Caco-2 (cell line): Measurements from ENCODE around the gene GRIN2A. TPM values are rescaled to one million over a fixed set of nuclear protein-coding genes. Genes with fewer than 3 reads are reported as not detected.

Experiments
- BruUV-seq: library from RNA; stranded (reverse); fragments of 400-500 nt; replicated peaks from 2 replicates; lab custom pipeline; 2021; lab: Mats Ljungman, UMichigan
- CTCF ChIA-PET: fragments of 300-600 bp; sonication (Branson Sonifier 250); formaldehyde crosslinking; loops from one replicate; lab custom pipeline; 2022; ENCODE audit warnings: antibody characterized with exemption; lab: Charles Lee
- POLR2A ChIA-PET: fragments of 300-600 bp; sonication (Branson Sonifier 250); formaldehyde crosslinking; loops from one replicate; lab custom pipeline; 2022; ENCODE audit warnings: antibody characterized with exemption; lab: Charles Lee
- DNase-seq, 2 experiments: peaks; one replicate each; pipeline versions ENCODE4 v3.0.0 to v3.0.0-alpha.2; 2020 to 2022
- H3K27me3 ChIP-seq: replicated peaks from 2 replicates; pipeline ENCODE4 v1.6.0; 2011; ENCODE audit warnings: low read length; ENCODE audit not compliant: control insufficient read depth, insufficient read depth
- H3K36me3 ChIP-seq: 2 replicates; pipeline ENCODE4 v1.5.1; 2011; ENCODE audit warnings: low read length; ENCODE audit not compliant: control insufficient read depth, insufficient read depth
- H3K4me1 ChIP-seq: fragments of 250-450 bp; sonication (Bioruptor Pico); 2 replicates; pipeline ENCODE4 v1.5.1; 2020; ENCODE audit warnings: mild to moderate bottlenecking
- H3K4me3 ChIP-seq: 2 replicates; pipeline ENCODE4 v1.5.1; 2011; ENCODE audit warnings: low read depth, mild to moderate bottlenecking, control low read depth, low read length
- H3K9me3 ChIP-seq: fragments of 250-450 bp; sonication (Bioruptor Pico); 2 replicates; pipeline ENCODE4 v1.5.1; 2020; ENCODE audit warnings: mild to moderate bottlenecking, moderate library complexity
- H3K27ac Mint-ChIP-seq: one replicate; pipeline ENCODE4 v1.8.0; 2022; ENCODE audit warnings: mixed read lengths; ENCODE audit not compliant: unreplicated experiment
- H3K27me3 Mint-ChIP-seq: one replicate; pipeline ENCODE4 v1.8.0; 2022; ENCODE audit warnings: mixed read lengths; ENCODE audit not compliant: insufficient read depth, unreplicated experiment
- H3K36me3 Mint-ChIP-seq: one replicate; pipeline ENCODE4 v1.8.0; 2022; ENCODE audit warnings: mild to moderate bottlenecking, mixed read lengths; ENCODE audit not compliant: insufficient read depth, unreplicated experiment
- H3K4me1 Mint-ChIP-seq: one replicate; pipeline ENCODE4 v1.8.0; 2022; ENCODE audit warnings: low read depth, mixed read lengths; ENCODE audit not compliant: unreplicated experiment
- H3K4me3 Mint-ChIP-seq: one replicate; pipeline ENCODE4 v1.8.0; 2022; ENCODE audit warnings: mild to moderate bottlenecking, moderate library complexity, mixed read lengths; ENCODE audit not compliant: unreplicated experiment
- H3K9me3 Mint-ChIP-seq: one replicate; pipeline ENCODE4 v1.8.0; 2022; ENCODE audit warnings: mixed read lengths; ENCODE audit not compliant: unreplicated experiment
- intact Hi-C: fragments of 100-400 bp; cut with micrococcal nuclease; formaldehyde crosslinking; loops from one replicate; pipeline ENCODE4 v1.10.0; 2022; ENCODE audit not compliant: unreplicated experiment
- total RNA-seq: library from RNA; stranded (reverse); gene quantifications from 2 replicates; pipeline ENCODE4 v1.2.3, GENCODE V29; 2022
- TF ChIP-seq, protein P1 (sequence below), 2 experiments: fragments of 200-600 bp in 1 of 2; IDR thresholded peaks; 1 replicate in 1 of 2; 2 replicates in 1 of 2; pipeline versions ENCODE4 v1.5.1 to v1.8.0; 2011 to 2022; ENCODE audit warnings: antibody characterized with exemption in 1 of 2, control low read depth in 1 of 2, inconsistent platforms in 1 of 2, low read depth in 1 of 2, low read length in 1 of 2, mild to moderate bottlenecking in 1 of 2, moderate library complexity in 1 of 2; ENCODE audit not compliant: insufficient read depth in 1 of 2, severe bottlenecking in 1 of 2, unreplicated experiment in 1 of 2

The GRIN2A gene
- total RNA-seq, 1 experiment from 2014 or later = 0.54 TPM

DNA sequence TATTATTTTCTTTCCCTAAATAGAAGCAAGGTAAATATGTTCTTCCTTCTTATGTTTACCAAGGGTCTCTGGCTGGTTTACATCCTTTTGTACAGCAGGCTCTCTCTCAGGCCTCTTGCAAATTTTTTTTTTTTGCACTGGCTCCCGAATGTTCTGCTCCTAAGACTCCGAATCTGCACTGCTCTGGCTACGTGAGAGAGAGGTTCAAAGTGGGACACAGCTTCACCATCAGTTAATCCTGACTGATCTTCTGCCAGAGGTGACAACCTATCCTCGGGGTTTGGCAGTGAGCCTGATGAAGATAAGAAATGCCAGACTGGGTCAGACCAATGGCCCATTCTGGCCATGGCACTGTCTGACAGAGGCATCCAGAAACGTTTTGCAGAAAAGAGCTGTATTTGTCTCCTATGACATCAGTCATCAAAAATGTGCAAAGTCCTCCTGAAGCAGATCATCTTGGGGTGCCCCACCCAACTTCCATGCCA is 136.9 kb downstream of the GRIN2A start:
- Histone ChIP-seq H3K27me3 (no peaks in the 10 kb centered on the region), H3K9me3 (no peaks in the 10 kb centered on the region), H3K4me3 (no peak overlapping the region), H3K4me1 (no peaks in the 10 kb centered on the region), H3K36me3 (no peaks in the 10 kb centered on the region)
- H3K9me3 Mint-ChIP-seq = no peaks in the 10 kb centered on the region
- ChIA-PET POLR2A (no interaction called here), CTCF (no interaction called here)
- peaks cover 3% of the 10 kb centered on the region for H3K27me3 Mint-ChIP-seq
- intact Hi-C loops = no loop called here
- no TSS peak for BruUV-seq
- H3K36me3 Mint-ChIP-seq = no peaks in the 10 kb centered on the region
- no peak overlapping the region for H3K27ac Mint-ChIP-seq
- H3K4me3 Mint-ChIP-seq = no peak overlapping the region
- DNase-seq = no peak
- TF ChIP-seq, protein P1, sequence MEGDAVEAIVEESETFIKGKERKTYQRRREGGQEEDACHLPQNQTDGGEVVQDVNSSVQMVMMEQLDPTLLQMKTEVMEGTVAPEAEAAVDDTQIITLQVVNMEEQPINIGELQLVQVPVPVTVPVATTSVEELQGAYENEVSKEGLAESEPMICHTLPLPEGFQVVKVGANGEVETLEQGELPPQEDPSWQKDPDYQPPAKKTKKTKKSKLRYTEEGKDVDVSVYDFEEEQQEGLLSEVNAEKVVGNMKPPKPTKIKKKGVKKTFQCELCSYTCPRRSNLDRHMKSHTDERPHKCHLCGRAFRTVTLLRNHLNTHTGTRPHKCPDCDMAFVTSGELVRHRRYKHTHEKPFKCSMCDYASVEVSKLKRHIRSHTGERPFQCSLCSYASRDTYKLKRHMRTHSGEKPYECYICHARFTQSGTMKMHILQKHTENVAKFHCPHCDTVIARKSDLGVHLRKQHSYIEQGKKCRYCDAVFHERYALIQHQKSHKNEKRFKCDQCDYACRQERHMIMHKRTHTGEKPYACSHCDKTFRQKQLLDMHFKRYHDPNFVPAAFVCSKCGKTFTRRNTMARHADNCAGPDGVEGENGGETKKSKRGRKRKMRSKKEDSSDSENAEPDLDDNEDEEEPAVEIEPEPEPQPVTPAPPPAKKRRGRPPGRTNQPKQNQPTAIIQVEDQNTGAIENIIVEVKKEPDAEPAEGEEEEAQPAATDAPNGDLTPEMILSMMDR (IDR thresholded peaks at IDR 0.05; ENCODE audit: insufficient read depth in 1 of 2, low read depth in 1 of 2, low read length in 1 of 2, severe bottlenecking in 1 of 2, unreplicated experiment in 1 of 2) = no peak
- H3K4me1 Mint-ChIP-seq = no peaks in the 10 kb centered on the region

DNA sequence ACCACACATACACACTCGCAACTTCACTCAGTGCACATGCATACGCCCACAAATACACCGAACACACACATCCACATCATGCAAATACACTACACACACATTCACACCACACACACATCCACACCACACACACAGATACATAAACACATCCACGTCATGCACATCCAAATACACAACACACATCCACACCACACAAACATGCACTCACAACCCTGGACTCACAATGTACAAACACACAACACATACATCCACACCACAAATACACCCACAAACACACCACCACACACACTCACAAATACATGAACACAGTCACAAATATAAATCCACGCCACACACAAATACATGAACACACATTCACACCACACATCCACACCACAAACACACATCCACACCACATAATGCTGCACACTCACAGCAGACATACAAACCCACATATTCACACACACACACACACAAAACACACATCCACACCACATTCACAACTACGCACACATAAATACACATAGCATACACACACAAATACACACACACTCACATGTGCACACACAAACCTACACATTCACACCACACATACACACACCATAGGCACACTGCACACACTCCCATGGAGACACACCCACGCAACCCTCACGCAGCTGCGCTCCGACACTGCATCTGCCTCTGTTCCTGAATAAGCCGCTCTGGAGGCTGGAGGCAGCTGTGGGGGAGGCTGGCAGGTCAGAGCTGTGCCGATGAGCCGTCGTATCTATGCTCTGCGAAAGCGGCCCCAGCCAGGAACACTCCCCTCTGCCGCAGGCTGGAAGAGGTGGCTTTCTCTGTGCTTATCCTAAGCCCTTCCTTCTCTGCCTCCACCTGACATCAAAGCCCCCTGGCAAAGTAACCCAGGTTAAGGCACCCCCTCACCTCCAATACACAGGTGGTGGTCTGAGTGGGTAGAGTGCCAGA is 141.8 kb downstream of the GRIN2A start:
- DNase-seq = no peak
- no peaks in the 10 kb centered on the region for H3K36me3 Mint-ChIP-seq
- Histone ChIP-seq H3K4me1 (no peaks in the 10 kb centered on the region), H3K4me3 (no peak overlapping the region), H3K36me3 (no peaks in the 10 kb centered on the region), H3K9me3 (no peaks in the 10 kb centered on the region), H3K27me3 (no peaks in the 10 kb centered on the region)
- no peak overlapping the region for H3K27ac Mint-ChIP-seq
- no peaks in the 10 kb centered on the region for H3K27me3 Mint-ChIP-seq
- H3K4me1 Mint-ChIP-seq = peaks cover 1% of the 10 kb centered on the region
- ChIA-PET POLR2A (no interaction called here), CTCF (no interaction called here)
- no peak overlapping the region for H3K4me3 Mint-ChIP-seq
- TF ChIP-seq, protein P1 (IDR thresholded peaks at IDR 0.05; ENCODE audit: insufficient read depth in 1 of 2, low read depth in 1 of 2, low read length in 1 of 2, severe bottlenecking in 1 of 2, unreplicated experiment in 1 of 2) = no peak
- no peaks in the 10 kb centered on the region for H3K9me3 Mint-ChIP-seq
- intact Hi-C loops = no loop called here
- no TSS peak for BruUV-seq

DNA sequence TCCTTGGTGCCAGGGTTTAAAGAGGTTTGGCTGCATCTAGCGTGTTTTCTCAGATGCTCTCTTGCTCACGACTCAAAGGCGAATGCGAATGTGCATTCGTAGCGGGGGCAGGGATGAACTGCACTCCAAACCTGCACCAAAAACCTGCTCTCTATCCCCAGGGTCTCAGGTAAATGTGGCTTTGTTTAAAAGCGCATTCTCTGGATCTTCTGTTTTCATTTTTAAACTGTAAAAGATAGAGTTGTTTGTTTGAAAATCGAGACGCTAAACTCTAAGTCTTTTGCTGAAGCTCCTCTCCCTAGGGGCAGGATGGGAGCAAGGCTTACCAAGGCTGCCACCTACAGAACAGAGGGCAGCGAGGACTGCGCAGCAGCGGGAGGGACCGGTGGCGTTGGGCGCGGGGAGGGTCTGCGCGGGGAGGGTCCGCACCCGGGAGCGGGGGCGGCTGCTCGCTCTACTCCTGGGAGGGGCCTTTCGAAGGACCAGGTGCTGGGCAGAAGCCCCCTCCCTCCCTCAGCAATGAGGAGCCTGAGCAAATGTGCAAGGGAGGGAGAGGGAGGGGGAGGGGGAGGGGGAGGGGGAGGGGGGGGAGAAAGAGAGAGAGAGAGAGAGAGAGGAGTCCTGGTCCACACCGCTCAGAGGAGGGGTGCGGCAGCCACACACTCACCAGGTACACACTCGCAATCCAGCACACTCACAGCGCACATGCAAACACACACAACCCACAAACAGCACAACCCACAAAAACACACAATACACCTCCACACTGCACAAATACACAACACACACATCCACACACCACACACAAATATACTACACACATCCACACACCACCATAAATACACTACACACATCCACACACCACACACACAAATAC is 142.8 kb downstream of the GRIN2A start:
- Mint-ChIP-seq H3K4me3 (no peak overlapping the region), H3K9me3 (no peaks in the 10 kb centered on the region), H3K27me3 (no peaks in the 10 kb centered on the region), H3K27ac (no peak overlapping the region), H3K36me3 (no peaks in the 10 kb centered on the region), H3K4me1 (peaks cover 10% of the 10 kb centered on the region)
- Histone ChIP-seq H3K4me1 (peaks cover 3% of the 10 kb centered on the region), H3K36me3 (no peaks in the 10 kb centered on the region), H3K9me3 (no peaks in the 10 kb centered on the region), H3K4me3 (no peak overlapping the region), H3K27me3 (no peaks in the 10 kb centered on the region)
- ChIA-PET POLR2A (no interaction called here), CTCF (no interaction called here)
- intact Hi-C loops = no loop called here
- peak in 1 of 2 experiments; percentile 5 for DNase-seq
- no TSS peak for BruUV-seq
- TF ChIP-seq, protein P1 (IDR thresholded peaks at IDR 0.05; ENCODE audit: insufficient read depth in 1 of 2, low read depth in 1 of 2, low read length in 1 of 2, severe bottlenecking in 1 of 2, unreplicated experiment in 1 of 2) = no peak
